ENCODE data around the gene NPLOC4. TPM values are rescaled to one million over a fixed set of nuclear protein-coding genes. Genes with fewer than 3 reads are reported as not detected.

Gene NPLOC4
- total RNA-seq, 2 donors from 2014 or later = 69.3 to 70.4 TPM

- Histone ChIP-seq H3K9me3 (no peaks in the 10 kb centered on the region), H3K27ac (no peak overlapping the region), H3K36me3 (peaks cover 77% of the 10 kb centered on the region), H3K4me1 (peaks cover 0 to 40% of the 10 kb centered on the region in 2 donors), H3K4me3 (no peak overlapping the region), H3K27me3 (no peaks in the 10 kb centered on the region)
- TF ChIP-seq CTCF (IDR thresholded peaks at IDR 0.05) = no peak
- no peak for DNase-seq (ENCODE audit: low spot score)
Observed at GRCh38 chr17:81561494-81561885, 75.4 kb downstream of the NPLOC4 start.

- Histone ChIP-seq H3K27me3 (no peaks in the 10 kb centered on the region), H3K4me1 (peaks cover 0 to 40% of the 10 kb centered on the region in 2 donors), H3K9me3 (no peaks in the 10 kb centered on the region), H3K4me3 (no peak overlapping the region), H3K27ac (no peak overlapping the region), H3K36me3 (peaks cover 62% of the 10 kb centered on the region)
- peak in 1 of 2 donors; percentile 53 for TF ChIP-seq CTCF (IDR thresholded peaks at IDR 0.05)
- no peak for DNase-seq (ENCODE audit: low spot score)
Observed at GRCh38 chr17:81558941-81559806, 77.7 kb downstream of the NPLOC4 start.

GRCh38 chr17:81558115-81558468 lies 78.8 kb downstream of the NPLOC4 start:
- peaks cover 51% of the 10 kb centered on the region for H3K36me3 ChIP-seq
- H3K27ac ChIP-seq = peak overlapping the region; percentile 71 to 78
- peaks cover 0 to 51% of the 10 kb centered on the region in 2 donors for H3K4me1 ChIP-seq
- H3K27me3 ChIP-seq = no peaks in the 10 kb centered on the region
- no peaks in the 10 kb centered on the region for H3K9me3 ChIP-seq
- TF ChIP-seq CTCF (IDR thresholded peaks at IDR 0.05) = no peak
- H3K4me3 ChIP-seq = no peak overlapping the region
- DNase-seq (ENCODE audit: low spot score) = no peak

- DNase-seq (ENCODE audit: low spot score) = no peak
- Histone ChIP-seq H3K27me3 (no peaks in the 10 kb centered on the region), H3K9me3 (no peaks in the 10 kb centered on the region), H3K4me3 (no peak overlapping the region), H3K27ac (peak overlapping the region; percentile 71 to 78), H3K4me1 (peaks cover 0 to 56% of the 10 kb centered on the region in 2 donors), H3K36me3 (peaks cover 45% of the 10 kb centered on the region)
- no peak for TF ChIP-seq CTCF (IDR thresholded peaks at IDR 0.05)
Observed at GRCh38 chr17:81557276-81558114, 79.4 kb downstream of the NPLOC4 start.

GRCh38 chr17:81556863-81557262 lies 80.0 kb downstream of the NPLOC4 start:
- no peaks in the 10 kb centered on the region for H3K9me3 ChIP-seq
- H3K27ac ChIP-seq = peak overlapping the region; percentile 71 to 78
- peaks cover 0 to 56% of the 10 kb centered on the region in 2 donors for H3K4me1 ChIP-seq
- peaks cover 39% of the 10 kb centered on the region for H3K36me3 ChIP-seq
- TF ChIP-seq CTCF (IDR thresholded peaks at IDR 0.05) = no peak
- DNase-seq (ENCODE audit: low spot score) = no peak
- no peak overlapping the region for H3K4me3 ChIP-seq
- no peaks in the 10 kb centered on the region for H3K27me3 ChIP-seq

Measured in right atrium auricular region (tissue), 2 donors.